GM19324 (cell line): ENCODE data around the gene CPEB2.

Experiments
- ATAC-seq: cut with Tn5 transposase; IDR thresholded peaks from one replicate; pipeline ENCODE4 v1.9.1; 2021; ENCODE audit warnings: mild to moderate bottlenecking, moderate library complexity; ENCODE audit not compliant: unreplicated experiment, low FRiP score

The CPEB2 gene

DNA sequence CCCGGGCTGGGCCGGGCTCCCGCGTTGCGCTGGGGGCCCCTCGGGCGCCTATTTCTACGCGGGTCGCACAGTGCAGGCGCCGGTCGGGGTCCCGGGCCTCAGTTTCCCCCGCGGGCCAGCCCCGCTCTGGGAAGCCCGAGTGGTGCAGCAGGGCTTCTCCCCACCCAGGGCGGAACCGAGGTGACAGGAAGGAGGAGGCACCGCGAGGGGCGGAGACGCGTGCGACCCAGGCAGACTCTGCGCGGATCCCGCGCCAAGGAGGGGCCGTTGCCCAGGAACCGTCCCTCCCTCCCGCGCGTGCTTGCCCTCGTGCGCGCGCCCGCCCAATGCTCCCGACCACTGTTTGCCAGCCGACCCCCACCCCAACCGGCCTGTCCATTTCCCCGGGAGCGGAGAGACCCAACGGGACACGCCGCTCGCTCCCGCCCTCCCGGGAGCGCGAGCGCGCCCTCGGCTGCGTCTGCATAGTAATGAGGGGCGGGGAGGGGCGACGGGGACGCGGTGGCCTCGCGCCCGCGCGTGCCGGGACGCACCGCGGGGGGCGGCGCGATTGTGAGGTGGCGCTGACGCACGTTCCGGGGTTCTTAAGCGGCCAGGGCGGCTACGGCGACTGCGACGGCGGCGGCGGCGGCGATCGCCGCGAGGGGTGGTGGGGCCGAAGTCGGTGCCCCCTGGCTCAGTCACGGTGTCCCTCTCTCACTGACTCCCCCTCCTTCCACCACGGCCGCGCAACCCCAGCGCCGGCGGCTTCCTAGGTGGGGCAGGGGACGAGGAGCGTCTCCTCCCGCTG, at the start of gene CPEB2:
CPEB2 (plus strand) TSS at position 613 of the 790 bp plus-strand sequence. CDS start 193 bp downstream, outside the sequence.
- peak; percentile 73 for ATAC-seq

DNA sequence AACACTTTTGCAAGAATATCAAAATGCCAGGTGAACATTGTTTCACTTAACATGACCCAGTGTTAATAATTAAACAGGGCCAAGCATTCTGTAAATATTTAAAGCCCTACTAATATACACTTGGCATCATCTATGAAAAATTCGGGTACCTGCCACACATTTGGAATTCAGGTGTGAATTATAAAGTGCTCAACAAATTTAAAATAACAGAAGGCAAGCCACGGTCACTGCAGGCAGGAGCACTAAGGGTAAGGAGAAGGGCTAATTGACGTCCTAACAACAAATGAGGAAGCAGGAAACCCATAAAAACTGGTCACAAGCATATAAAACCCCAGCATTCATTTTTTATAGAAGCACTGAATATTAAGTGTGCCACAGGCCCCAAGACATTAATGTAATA, 43.8 kb upstream of the CPEB2 start:
- ATAC-seq, result no peak

- no peak for ATAC-seq
Measured at GRCh38 chr4:14961292-14961691, 41.0 kb upstream of the CPEB2 start.

- no peak for ATAC-seq
Measured at GRCh38 chr4:14965071-14965470, 37.2 kb upstream of the CPEB2 start.

GRCh38 chr4:14967982-14968381, 34.3 kb upstream of the CPEB2 start:
- no peak for ATAC-seq

- no peak for ATAC-seq
Measured at GRCh38 chr4:14977830-14978229, 24.5 kb upstream of the CPEB2 start.

- no peak for ATAC-seq
Measured at GRCh38 chr4:14984448-14984847, 17.8 kb upstream of the CPEB2 start.

DNA sequence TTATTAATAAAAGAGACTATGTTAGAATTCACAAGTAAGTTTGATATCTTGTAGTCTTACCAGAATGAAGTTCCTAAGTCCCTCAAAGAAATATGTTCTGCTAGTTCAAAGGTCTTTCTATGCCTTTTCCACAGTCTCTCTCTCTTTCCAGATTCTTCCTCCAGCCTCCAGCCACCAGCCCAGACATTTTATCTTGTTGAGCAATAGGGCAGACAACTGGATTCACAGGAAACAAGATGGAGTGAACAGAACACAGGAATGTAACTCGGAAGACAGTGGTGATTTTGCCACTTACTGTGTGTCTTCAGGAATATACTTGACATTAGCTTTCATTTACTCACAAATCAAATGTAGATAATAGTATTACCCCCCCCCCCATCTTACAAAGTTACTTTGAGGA, 17.1 kb upstream of the CPEB2 start:
- no peak for ATAC-seq

- no peak for ATAC-seq
Measured at GRCh38 chr4:14985843-14986242, 16.4 kb upstream of the CPEB2 start.

DNA sequence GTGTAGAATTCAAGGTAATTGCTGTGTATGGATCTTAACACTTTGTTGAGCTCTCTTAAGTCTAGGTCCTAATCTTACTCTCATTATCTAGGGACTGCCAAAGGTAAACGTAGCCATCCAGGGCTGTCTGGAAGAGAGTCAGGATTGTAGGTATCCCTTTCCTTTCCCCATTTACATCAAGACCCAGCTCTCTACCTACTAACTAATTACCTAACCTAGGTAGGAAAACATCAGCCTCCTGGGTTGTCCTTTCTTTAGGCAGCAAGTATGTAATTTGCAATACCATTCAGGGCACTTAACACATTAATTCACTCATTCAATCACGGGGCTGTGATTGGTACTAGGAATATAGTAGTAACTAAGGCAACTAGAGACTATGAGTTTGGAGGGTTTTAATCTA, 15.2 kb upstream of the CPEB2 start:
- no peak for ATAC-seq

- ATAC-seq, result no peak
Measured at GRCh38 chr4:14990484-14990883, 11.8 kb upstream of the CPEB2 start.

DNA sequence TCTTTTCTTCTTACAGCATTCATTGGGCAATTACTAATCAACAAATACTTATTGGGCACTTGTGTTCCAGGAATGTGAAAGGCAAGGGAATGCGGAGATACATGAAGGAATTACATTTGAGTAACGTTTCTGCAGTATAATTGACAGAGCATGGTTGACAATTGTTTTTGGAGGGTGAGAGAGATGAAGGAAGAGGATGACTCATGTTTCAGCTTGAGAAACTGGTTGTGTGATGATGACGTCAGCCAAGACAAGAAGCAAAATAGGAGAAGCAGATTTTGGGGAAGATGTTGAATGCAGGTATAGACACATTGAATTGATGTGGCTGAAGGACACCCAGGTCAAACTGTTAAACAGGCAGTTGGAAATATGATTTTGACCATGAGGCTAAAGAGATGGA, 8.0 kb upstream of the CPEB2 start:
- no peak for ATAC-seq

- peak; percentile 18 for ATAC-seq
Measured at GRCh38 chr4:15001248-15001868, 923 bp upstream of the CPEB2 start.

DNA sequence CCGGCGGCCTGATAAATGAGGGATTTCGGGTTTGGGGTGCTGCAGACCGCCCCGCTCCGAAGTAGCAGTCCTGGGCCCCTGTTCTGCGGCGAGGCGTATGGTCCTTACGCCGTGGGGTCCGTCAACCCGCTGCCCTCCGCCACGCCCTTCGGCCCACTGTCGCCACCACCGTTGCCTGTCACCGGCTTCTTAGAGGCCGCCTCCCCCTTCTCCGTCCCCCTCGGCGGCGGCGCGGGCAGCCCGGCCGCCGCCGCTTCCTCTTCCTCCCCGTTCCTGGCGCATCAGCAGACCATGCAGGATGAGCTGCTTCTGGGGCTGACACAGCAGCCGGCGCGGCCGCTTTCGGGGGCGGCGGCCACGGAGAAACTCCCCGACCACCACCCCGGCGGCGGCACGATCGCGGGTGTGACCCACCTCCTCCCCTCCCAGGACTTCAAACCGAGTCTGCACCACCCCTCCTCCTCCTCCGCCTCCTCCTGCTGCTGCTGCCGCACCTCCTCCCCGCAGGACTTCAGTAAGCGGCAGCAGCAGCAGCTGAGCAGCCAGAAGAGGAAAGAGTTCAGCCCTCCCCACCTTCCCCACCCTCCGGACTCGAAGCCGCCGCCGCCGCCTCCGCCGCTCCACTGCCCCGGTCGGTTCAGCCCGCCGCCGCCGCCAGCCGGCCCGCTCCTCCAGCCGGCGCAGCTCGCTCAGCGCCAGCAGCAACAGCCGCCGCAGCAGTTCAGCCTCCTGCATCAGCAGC, 549 bp downstream of the CPEB2 start:
- ATAC-seq, result peak; percentile 23

DNA sequence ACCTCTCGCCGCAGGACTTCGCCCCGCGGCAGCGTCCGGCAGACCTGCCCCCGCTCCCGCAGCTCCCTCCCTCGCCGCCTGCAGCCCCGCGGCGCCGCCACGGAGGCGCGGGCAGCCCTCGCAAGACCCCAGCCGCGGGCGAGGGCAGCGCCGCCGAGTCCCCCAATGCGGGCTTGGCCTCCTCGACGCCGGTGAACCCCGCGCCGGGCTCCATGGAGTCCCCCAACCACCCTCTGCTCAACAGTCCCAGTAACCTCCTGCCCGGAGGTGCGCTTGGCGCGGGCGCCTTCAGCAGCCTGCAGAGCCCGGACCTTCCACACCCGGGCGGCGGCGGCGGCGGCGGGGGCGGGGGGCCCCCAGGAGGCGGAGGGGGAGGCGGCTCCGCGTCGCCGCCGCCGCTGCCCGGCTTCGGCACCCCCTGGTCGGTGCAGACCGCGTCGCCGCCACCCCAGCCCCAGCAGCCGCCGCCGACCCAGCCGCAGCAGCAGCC, 1.2 kb downstream of the CPEB2 start:
- peak; percentile 10 for ATAC-seq

DNA sequence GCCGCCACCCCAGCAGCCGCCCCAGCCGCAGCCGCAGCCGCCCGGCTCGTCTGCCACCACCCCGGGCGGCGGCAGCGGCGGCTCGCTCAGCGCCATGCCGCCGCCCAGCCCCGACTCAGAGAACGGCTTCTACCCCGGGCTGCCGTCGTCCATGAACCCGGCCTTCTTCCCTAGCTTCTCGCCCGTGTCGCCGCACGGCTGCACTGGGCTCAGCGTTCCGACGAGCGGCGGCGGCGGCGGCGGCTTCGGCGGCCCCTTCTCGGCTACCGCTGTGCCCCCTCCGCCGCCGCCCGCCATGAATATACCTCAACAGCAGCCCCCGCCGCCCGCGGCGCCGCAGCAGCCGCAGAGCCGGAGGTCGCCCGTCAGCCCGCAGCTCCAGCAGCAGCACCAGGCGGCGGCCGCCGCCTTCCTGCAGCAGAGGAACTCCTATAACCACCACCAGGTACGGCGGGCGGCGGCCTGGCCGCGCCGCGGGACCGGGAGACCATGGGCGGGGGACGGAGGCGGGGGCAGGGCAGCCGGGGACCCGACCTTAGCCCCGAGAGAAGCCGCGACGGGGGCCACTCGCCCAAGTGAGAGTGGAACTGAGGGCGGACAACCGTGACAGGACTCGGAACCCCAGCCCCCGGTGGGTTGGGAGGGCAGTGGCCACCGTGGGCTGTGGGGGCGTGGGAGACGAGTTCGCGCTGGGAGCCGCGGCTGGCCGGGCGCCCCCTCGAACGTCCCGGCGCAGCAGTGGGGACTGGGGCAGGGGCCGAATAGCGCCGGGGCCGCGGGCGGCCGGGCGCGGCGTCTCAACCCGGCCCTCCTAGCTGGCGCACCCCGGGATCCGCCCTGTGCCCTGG, 1.8 kb downstream of the CPEB2 start:
- ATAC-seq, result peak; percentile 4

- ATAC-seq, result peak; percentile 10
Measured at GRCh38 chr4:15004739-15005301, 2.5 kb downstream of the CPEB2 start.

DNA sequence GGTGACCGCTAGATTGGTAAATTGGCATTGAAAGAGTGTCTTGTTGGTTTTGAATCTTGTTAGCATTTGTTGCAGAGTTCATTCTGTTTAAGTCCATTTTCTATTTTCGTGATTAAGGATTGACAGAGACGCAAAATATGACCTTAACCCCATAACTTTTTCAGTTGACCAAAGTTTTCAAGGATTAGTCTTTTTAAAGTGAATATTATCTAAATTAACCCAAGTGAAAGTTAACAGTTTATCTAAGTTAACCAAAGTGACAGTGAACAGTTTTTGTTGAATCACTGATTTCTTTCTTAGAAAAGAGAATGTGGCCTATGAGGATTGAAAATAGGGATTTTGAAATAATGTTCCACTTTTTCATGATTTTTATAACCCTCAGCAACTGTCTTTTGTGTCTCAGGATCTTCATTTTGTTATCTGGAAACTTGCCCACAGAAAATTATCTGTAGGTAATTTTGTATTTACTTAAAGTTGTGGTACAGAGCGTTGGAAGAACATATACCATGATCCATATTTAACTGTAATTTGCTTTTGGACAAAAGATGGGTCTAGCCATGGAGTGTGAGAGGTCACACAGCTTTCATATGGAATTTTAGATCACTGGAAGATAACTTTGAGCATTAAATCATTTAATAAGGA, 3.3 kb downstream of the CPEB2 start:
- no peak for ATAC-seq

- no peak for ATAC-seq
Measured at GRCh38 chr4:15006416-15007024, 4.2 kb downstream of the CPEB2 start.
